Stimulated activated CD4-positive, alpha-beta T cell treated with anti-CD3 and anti-CD28 coated beads, Interleukin-1b, Interleukin-23, amount 100 ng/mL, for 24 hours (primary cell): ENCODE results near the gene ZNF648.
"Not testable (repeated sequence)": the region's sequence is repeated elsewhere in the genome, so short reads cannot be mapped to it uniquely, and the experiment has no call there.

Source experiments
- DNase-seq, 4 experiments: peaks; one replicate each; pipeline ENCODE4 v3.0.0-alpha.2; 2020; ENCODE audit warnings: low read depth in 4 of 4, low spot score in 1 of 4

The ZNF648 gene

GRCh38 chr1:182029379-182030331, 31.9 kb downstream of the ZNF648 start:
- peak; percentile 96 to 99 (median 97) for DNase-seq

GRCh38 chr1:182029002-182029378, 32.5 kb downstream of the ZNF648 start:
- no peak for DNase-seq

- no peak for DNase-seq
Observed at GRCh38 chr1:182015360-182015759, 46.2 kb downstream of the ZNF648 start.

DNA sequence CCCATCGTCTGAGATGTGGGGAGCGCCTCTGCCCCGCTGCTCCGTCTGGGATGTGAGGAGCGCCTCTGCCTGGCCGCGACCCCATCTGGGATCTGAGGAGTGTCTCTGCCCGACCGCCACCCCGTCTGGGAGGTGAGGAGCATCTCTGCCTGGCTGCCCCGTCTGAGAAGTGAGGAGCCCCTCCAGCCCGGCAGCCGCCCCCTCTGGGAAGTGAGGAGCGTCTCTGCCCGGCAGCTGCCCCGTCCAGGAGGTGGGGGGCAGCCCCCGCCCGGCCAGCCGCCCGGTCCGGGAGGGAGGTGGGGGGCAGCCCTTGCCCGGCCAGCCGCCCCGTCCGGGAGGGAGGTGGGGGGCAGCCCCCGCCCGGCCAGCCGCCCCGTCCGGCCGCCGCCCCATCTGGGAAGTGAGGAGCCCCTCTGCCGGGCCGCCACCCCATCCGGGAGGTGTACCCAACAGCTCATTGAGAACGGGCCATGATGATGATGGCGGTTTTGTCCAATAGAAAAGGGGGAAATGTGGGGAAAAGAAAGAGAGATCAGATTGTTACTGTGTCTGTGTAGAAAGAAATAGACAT, 50.6 kb downstream of the ZNF648 start:
- DNase-seq, result not testable (repeated sequence)

DNA sequence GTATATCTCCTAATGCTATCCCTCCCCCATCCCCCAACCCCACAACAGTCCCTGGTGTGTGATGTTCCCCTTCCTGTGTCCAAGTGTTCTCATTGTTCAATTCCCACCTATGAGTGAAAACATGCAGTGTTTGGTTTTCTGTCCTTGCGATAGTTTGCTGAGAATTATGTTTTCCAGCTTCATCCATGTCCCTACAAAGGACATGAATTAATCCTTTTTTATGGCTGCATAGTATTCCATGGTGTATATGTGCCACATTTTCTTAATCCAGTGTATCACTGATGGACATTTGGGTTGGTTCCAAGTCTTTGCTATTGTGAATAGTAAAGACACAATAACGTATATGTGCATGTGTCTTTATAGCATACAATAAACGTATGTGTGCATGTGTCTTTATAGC, 56.1 kb downstream of the ZNF648 start:
- not testable (repeated sequence) for DNase-seq

GRCh38 chr1:182004601-182005000, 56.9 kb downstream of the ZNF648 start:
- no peak for DNase-seq
